Medulla oblongata (tissue), 1 donor: ENCODE results near the gene JMJD1C.

Experiments
- DNase-seq: peaks from one replicate; pipeline ENCODE4 v3.0.0-alpha.2; 2015; ENCODE audit errors: extremely low spot score

The JMJD1C gene

GRCh38 chr10:63478564-63478963 is 12.8 kb upstream of the JMJD1C start:
- DNase-seq, result no peak

- no peak for DNase-seq
Measured at GRCh38 chr10:63477927-63478326, 12.2 kb upstream of the JMJD1C start.

- DNase-seq, result no peak
Measured at GRCh38 chr10:63474488-63474887, 8.7 kb upstream of the JMJD1C start.

- no peak for DNase-seq
Measured at GRCh38 chr10:63470928-63471327, 5.2 kb upstream of the JMJD1C start.

- no peak for DNase-seq
Measured at GRCh38 chr10:63468947-63469346, 3.2 kb upstream of the JMJD1C start.

- no peak for DNase-seq
Measured at GRCh38 chr10:63467841-63468240, 2.1 kb upstream of the JMJD1C start.

GRCh38 chr10:63466144-63466935 is 563 bp upstream of the JMJD1C start:
- DNase-seq, result peak; percentile 74

GRCh38 chr10:63464402-63465292 is 1.1 kb downstream of the JMJD1C start:
- peak; percentile 32 for DNase-seq

GRCh38 chr10:63462442-63462841 is 3.3 kb downstream of the JMJD1C start:
- no peak for DNase-seq

- no peak for DNase-seq
Measured at GRCh38 chr10:63458177-63458576, 7.6 kb downstream of the JMJD1C start.

GRCh38 chr10:63457594-63457993 is 8.2 kb downstream of the JMJD1C start:
- no peak for DNase-seq

- no peak for DNase-seq
Measured at GRCh38 chr10:63456437-63457210, 9.2 kb downstream of the JMJD1C start.

- DNase-seq, result no peak
Measured at GRCh38 chr10:63455507-63455906, 10.3 kb downstream of the JMJD1C start.

- DNase-seq, result no peak
Measured at GRCh38 chr10:63454631-63455030, 11.1 kb downstream of the JMJD1C start.

GRCh38 chr10:63452524-63452923 is 13.3 kb downstream of the JMJD1C start:
- DNase-seq, result no peak

- no peak for DNase-seq
Measured at GRCh38 chr10:63446716-63447440, 18.9 kb downstream of the JMJD1C start.

GRCh38 chr10:63441404-63441803 is 24.4 kb downstream of the JMJD1C start:
- DNase-seq, result no peak

- no peak for DNase-seq
Measured at GRCh38 chr10:63439607-63440006, 26.2 kb downstream of the JMJD1C start.

GRCh38 chr10:63438506-63439498 is 27.0 kb downstream of the JMJD1C start:
- DNase-seq, result no peak
